HTR-8/SVneo (cell line): Measurements from ENCODE around the gene KDM2B.

Source experiments
- DNase-seq: peaks from one replicate; pipeline ENCODE4 v3.0.0; 2011; ENCODE audit warnings: low spot score, mixed read lengths; ENCODE audit not compliant: insufficient read length
- FAIRE-seq: peaks from 2 replicates; lab custom pipeline; 2011; peaks lifted over from hg19 to GRCh38; lab: Jason Lieb, UNC

KDM2B gene

DNA sequence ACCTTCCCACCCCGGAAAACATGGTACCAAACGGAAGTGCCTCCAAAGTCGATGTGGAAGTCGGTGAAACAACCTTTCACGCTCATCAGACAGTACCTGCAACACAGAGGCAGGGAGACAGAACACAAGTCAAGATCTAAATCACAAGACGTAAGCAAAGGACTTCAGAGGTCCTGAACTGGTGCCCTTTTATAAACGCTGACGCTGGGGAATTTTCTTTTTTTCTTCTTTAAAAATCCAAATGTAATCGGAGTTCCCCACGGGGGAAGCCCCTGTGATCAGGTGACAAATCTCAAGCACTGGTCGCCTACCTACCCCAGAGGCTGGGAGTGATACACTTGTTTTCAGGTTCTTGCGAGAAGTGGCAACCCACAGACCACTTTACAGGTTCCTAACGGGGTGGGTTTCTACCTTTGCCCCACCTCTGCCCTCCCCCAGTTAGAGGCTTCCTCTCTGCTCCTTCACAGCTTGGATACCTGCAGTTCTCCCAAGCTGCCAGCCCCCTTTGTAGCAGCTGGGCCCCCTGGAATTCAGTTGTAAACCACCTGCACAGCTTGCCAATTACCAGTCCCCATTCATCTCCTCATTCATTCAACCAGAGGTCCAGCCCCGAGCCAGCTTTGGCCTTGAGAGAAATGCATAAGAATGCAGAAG lies 46.2 kb downstream of the KDM2B start:
- FAIRE-seq: no peak

DNA sequence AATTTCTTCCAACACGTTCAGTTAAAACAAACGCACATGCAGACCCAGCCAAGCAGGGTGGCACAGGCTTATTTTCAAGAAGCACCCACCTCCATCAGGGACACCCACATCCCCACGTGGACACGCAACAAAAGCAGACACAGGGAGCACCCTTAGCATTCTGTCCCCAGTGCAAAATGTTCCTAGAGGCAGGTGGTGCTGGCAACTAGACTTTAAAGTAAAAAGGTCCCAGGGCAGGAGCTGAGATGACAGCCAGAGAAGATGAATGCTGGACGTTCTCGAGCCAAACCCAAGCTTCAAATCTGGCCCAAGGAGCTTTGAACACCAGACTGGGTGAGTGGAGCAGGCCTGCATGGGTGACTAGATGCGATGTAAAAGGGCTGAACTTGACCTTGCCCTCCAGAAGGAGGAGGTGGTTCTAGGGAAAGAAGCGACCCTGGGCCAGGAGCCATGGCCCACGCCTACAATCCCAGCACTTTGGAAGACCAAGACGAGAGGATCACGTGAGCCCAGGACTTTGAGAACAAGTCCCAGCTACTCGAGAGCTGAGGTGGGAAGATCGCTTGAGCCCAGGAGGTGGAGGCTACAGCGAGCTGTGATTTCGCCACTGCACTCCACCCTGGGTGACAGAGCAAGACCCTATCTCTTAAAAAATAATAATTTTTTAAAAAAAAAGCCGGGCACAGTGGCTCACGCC lies 47.3 kb downstream of the KDM2B start:
- no peak for DNase-seq
- FAIRE-seq: no peak

More for the DNA sequence above, 46.2 kb downstream of the KDM2B start:
- no peak for DNase-seq

DNA sequence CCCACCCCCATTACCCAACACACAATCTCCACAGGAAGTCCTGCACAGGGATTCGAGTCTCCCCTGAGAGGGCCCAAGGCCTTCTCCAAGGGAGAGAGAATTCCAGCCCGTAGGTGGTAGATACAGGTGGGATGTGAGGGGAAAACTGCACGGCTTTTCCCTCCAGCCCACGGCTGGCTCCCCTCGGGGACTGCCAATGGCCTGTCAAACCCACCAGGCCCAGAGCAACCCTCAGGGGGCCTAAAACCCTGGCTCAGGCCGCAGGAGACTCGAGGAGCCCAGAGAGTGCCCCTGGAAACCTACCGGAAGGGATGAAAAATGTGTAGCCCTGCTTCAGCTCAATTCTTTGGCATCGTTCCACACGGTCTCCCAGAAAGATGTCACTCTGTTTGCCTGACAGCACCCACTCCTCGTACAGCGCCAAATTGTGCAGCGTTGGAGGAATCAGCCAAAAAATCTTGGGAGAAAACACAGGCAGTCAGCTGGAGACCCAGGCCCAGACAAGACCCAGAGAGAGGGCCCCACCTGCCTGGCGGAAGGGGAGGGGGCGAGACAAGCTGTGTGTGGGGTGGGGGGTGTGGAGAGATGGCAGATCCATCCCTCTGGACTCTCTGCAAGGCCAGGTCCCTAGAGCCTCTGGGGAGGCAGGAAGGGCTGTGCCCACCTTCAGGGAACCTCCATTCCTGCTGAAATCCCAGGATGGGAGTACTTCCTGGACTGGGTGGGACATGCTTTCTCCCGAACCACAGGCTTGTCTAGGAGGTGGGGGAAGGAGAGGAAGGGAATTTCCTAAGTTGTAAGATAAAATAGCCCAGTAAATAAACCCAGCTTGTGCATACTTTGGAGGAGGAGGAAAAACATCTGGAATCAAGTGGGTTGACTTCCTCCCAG lies 48.1 kb downstream of the KDM2B start:
- no peak for DNase-seq

DNA sequence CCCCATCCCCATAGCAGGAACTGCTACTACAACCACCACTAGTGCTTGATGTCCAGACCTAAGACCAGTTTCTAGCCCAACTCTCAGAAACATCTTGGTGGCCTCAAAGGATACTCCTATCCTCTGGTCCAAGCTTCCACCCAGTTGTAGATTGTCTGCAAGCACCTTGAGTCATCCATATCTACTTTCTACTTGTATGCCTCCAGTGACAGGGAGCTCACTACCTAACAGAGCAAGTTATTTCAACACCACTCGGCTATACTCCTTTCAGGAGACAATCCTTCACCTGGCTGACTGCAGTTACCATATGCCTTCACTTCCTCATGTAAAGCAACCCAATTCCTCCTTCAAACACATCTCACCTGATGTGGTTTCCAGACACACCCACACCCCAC lies 49.5 kb downstream of the KDM2B start:
- DNase-seq: no peak
- no peak for FAIRE-seq

More for the DNA sequence above, 48.1 kb downstream of the KDM2B start:
- no peak for FAIRE-seq

DNA sequence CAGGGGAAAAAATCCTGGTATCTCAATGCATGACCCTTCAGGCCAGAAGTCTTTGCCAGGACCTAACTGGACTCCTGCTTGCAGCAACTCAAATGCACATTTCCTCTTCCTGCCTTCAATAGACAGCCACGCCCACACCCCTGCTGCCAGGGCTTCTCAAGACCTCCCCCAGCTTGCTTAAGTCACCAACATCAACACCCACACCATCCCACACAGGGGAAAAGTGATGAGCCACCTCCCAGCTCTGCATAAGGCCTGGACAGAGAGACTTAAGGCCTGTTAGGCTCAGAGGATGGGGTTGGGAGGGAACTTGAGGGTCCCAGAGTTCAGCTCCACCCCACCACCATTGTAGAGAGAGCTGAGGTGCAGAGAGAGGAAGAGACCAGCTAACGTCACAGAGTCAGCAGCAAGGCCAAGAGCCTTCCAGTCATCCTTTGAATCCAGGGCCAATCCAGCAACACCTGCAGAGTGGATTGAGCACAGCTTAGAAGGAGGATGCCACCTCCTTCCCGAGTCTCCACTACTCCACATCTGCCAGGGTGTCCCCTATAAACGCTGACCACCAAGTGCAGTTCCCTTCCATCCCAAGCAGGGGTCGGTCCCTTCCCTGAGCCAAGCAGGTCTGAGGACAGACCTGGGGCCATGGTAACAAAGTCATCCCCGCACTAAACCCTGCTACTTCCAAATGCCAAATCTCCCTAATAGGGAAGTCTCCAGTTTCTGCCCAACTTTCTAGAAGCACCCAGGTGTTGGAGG lies 50.0 kb downstream of the KDM2B start:
- FAIRE-seq: no peak

DNA sequence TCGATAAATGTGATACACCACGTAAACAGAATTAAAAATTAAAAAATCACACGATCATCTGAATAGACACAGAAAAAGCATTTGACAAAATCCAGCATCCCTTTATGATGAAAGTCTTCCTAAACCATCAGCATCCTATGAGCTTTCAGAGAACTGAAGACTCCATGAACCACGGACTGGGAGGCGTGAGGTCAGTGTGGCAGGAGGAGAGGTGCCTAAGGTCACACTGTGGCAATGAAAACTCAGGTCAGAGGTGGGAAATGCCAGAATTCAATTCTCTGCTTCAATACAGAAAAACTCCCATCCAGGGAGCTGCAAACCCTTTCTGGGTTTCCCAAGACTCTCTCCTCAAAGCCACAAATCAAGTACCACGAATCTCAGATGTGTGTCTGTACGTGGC lies 51.6 kb downstream of the KDM2B start:
- DNase-seq (no peak), FAIRE-seq (no peak)

More for the DNA sequence above, 50.0 kb downstream of the KDM2B start:
- DNase-seq: peak; percentile 34

DNA sequence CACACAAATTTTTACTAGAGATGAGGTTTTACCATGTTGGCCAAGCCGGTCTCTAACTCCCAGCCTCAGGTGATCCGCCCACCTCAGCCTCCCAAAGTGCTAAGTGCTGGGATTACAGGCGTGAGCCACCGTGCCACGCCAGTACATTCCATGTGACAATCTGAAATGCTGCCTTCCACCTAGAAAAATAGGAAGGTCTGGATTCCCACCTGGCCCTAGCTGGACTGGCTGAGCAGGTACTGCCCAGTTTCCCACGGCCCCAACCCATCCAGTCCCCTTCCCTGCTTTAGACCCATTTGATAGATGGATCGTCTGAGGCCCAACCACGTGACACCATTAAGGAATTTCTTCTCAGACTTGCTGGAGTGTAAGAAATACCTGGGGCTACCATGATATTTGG lies 55.4 kb downstream of the KDM2B start:
- DNase-seq: no peak
- no peak for FAIRE-seq

DNA sequence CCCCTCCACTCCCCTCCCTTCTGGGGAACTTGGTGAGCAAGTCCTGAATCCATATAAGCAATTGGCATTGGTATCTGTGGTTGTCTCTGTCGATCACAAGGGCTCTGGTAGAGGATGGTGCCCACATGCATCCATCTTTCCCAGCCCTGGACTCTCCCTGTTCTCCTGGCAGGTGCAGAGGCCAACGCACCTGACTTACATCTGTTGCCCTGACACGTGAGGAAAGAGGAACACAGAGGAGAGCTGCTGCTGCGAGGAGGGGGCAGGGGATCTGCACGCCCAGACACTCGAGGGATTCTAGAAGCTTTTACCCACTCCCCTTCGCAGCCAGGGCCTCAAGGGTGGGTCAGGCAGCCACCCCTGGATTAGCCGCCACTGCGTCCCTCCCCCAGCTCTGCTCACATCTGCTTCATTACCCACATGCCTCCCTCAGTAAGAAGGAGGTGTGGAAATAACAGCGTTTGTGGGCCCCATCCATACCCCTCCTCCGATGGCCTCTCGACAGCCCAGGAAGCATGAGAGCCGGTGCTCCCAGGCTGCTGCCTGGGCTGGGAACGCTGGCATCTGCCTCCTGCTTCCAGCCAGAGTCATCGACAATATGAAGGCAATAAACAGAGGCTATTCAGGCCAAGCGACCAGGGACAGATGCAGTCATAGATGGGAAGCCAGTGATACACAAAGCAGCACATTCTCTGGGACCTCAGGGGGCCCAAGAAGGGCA lies 56.5 kb downstream of the KDM2B start:
- FAIRE-seq (no peak), DNase-seq (no peak)

DNA sequence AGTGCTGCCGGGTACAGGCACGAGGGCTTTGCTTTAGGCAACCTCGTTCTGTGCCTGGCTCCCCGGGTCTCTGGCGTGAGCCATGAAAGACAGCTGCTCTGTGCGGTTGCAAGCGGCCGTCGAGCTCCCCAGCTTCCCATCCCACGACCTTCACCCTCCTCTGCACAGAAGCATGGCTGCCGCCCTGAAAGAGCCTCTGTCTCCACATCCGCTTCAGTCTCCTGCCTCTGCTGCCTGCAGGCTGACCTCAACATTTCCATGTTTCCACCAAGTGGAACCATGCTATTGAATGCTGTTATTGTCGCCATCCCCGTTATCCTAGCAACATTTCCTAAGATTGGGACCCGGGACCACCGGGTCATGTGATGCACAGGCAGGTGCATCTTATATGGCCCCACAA lies 57.1 kb downstream of the KDM2B start:
- DNase-seq (no peak), FAIRE-seq (no peak)

DNA sequence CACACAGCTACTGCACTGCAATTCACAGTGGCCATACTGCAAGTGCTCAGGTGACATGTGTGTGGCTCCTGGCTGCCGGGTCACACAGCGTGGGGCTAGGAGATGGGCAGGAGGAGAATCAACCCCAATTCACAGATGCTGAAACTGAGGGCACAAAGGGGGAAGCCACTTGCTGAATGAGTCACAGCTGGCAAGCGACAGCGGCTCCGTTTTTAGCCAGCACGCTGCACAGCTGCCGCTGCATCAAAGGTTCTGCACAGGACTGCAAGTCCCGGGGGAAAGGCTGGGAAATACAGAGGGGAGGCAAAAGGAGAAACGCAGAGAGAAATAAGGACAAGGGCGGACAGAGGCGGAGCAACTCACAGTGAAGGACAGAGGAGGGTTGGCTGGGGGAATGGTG lies 57.9 kb downstream of the KDM2B start:
- FAIRE-seq: no peak
- DNase-seq: no peak

DNA sequence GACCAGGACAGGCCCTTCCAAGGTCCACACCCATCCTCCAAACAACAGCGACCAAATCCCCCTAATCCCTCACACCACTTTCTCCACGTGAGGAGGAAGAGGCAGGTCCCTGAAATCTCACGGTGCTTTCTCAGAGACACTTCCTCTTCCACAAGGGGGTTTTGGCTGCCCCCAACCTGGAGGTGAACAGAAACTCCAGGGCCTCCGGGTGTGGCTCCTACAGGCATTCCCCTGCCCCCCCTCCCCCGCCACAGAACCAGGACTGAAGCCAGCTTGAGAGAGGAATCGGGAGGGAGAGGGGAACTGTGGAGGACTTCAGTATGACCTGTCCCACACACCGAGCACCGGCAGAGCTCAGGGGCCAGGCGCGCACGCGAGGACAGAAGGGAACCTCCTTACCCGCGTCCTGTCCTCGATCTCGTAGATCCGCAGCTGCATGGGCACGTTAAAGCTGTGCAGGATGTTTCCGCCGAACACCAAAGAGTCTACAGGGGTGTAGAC lies 60.2 kb downstream of the KDM2B start:
- FAIRE-seq: no peak
- no peak for DNase-seq

DNA sequence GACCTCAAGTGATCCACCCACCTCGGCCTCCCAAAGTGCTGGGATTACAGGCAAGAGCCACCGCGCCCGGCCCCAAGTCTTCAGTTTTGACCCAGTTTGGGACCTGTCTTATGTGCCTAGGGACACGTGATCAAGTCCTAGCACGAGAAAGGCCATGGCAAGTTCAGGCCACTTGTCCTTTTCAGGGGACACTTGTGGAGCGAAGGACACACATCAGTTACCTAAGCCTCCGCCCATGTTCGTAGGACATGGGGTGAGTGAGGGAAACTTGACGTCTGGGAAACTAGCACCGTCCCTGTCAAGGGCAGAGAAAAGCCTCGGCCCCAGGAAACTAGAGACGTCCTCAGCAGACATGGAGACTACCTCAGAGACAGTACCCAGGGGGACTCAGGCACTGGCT lies 60.7 kb downstream of the KDM2B start:
- DNase-seq: no peak

DNA sequence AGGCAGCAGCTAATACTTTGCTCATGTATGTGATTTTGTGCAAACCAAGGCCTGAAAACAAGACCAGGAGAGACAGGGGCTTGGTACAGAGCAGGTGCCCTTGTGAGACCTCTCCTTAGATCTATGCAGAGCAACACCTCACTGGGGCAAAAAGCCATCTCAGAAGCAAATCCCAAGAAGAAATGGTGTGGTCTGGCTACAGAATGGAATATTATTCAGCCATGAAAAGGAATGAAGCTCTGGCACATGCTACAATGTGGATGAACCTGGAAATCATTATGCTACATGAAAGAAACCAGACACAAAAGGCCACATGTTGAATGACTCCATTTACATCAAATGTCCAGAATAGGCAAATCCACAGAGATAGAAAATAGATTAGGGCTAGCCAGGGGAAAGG lies 61.6 kb downstream of the KDM2B start:
- FAIRE-seq (no peak), DNase-seq (no peak)

More for the DNA sequence above, 60.7 kb downstream of the KDM2B start:
- FAIRE-seq: no peak

DNA sequence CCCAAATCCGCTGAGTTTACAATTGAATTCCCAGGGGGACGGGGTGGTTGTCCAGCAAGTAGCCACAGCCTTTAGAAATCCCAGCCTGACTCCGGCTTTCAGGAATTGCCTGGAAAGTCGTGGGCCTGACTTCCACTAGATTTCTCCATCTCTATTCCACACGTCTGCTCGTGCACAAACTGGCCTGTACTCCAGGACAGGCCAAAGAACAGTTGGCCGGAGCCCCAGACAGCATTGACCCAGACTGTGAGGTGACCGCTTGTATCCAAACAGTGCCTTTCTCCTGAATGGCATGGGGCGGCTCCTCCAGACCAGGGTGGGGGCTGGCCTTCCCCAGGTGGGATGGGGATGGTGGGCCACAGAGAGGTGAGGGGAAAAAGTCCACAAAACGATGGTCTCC lies 62.2 kb downstream of the KDM2B start:
- DNase-seq (no peak), FAIRE-seq (no peak)

DNA sequence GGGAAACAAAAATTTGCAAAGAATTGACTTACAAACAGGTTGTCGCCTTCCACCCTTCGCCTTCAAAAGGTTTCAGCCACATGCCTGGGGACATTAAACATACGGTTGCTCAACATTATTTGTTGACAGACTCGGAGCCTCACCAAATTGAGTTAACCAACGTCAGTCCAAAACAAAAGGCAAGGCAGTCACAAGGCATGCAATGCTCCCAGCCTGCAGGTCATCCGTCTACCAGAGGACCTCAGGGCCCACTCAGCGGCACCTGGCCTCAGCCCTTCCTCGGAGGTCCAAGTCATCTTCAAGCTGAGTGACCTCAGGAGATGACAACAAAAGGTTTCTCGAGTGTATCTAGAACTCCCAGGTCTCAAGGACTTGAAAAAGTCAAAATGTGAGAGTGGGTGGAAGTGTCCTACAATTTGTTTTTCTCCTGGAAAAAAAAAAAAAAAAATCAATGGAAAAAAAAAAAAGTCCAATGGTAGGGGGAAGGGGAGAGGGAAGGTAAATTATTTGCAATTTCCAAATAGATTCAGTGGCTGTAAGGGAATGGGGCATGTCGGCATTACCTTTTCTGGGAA lies 64.3 kb downstream of the KDM2B start:
- DNase-seq: no peak

DNA sequence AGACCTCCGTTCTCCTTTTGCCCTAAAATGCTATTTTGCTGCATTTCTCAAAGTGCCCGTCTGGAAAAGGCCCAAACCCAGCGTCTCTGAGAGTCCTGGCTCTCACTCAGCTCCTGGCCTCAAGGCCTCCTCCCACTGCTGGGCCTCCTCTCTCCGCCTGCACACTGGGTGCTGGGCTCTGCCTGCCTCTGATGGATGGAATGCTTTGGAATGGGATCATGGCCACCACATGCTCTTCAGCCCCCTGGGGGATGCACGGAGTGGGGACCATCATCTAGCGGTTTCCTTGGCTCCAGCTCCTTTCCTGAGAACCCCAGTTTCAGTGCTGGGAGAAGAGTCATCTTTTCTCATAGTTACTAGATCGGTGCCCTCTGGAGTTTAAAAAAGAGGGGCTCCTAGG lies 65.2 kb downstream of the KDM2B start:
- FAIRE-seq: no peak
- no peak for DNase-seq

More for the DNA sequence above, 64.3 kb downstream of the KDM2B start:
- FAIRE-seq: no peak

DNA sequence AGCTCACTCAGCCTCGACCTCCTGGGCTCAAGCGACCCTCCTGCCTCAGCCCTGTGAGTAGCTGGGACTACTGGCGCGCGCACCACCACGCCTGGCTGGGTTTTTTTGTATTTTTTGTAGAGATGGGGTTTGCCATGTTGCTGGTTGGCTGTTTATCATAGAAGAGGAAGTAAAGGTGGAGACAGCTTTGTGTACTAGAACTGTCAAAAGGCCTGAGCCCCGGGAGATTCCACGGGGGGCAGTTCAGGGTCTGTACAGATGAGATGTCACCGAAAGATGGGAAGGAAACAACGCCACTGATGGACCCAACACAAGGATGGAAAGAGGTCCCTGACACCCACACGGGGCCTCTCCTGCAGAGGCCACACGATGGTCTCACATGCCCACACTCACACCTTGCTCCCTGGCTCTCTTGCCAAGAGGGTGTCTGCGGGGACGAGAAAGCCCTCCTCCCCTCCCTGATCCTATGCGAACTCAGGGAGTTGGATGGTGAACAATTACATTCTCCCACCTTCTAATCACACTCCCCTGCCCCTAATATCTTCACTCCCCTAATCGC lies 66.6 kb downstream of the KDM2B start:
- FAIRE-seq (peak; percentile 52), DNase-seq (no peak)

DNA sequence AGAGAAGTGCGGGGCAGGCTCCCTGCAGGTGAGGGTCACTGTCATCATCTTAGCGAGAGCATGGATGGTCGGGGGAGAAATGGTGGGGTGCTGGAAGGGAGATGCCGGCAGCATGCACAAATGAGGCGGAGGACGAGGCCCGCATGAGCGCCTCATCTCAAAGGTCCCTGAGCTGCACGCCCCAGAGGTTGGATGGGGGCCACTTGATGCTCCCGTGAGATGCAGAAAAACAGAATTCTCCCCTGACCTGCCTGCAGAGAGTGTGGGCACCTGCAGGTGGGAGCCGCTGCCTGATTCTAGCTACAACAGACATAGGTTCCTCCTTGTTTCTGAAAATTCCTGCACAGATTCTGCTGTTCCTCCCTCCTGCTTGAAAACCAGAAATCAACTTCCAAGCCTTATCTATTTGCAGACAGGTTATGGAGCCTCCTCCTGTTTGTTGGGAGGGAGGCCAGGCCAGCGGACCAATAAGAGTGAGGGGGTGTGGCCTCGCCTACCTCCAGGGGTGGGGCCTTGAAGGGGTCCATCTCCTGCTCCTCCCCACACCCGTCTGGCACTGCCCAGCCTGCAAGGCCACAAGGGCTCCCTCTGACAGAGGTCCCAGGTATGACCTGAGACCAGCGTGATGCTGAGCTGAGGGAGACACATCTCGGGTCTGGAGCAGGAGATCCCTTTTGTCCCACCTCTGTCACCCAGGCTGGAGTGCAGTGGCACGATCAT lies 67.2 kb downstream of the KDM2B start:
- peak; percentile 60 for DNase-seq
- no peak for FAIRE-seq
